ENCODE results near the gene PROCR.

- TF ChIP-seq CTCF (conservative IDR thresholded peaks at IDR 0.05 in 1 of 2, IDR thresholded peaks at IDR 0.05 in 1 of 2; ENCODE audit: low read depth in 1 of 2, low read length in 2 of 2) (no peak), EZH2 (IDR thresholded peaks at IDR 0.05; ENCODE audit: low read length, missing control alignments) (no peak)
These were observed 19.7 kb downstream of the PROCR start for GRCh38 chr20:35191419-35192117.
